Stimulated activated CD4-positive, alpha-beta T cell treated with anti-CD3 and anti-CD28 coated beads, Interleukin-4, amount 100 ng/mL, for 48 hours (primary cell): ENCODE results near the gene ODF2L.

Experiments used
- DNase-seq, 2 donors: peaks; one replicate each; pipeline ENCODE4 v3.0.0-alpha.2; 2020; ENCODE audit warnings: low read depth in 2 of 2

The ODF2L gene

GRCh38 chr1:86395751-86396497 is at the start of gene ODF2L:
ODF2L (minus strand) TSS chr1:86396323; CDS start chr1:86387027, 9,296 bp downstream.
- peak; percentile 76 to 86 for DNase-seq

GRCh38 chr1:86445919-86446318 is 49.8 kb upstream of the ODF2L start:
- no peak for DNase-seq

- no peak for DNase-seq
Measured at GRCh38 chr1:86441997-86442396, 45.9 kb upstream of the ODF2L start.

GRCh38 chr1:86441581-86441980 is 45.5 kb upstream of the ODF2L start:
- DNase-seq = no peak

GRCh38 chr1:86436041-86436440 is 39.9 kb upstream of the ODF2L start:
- no peak for DNase-seq

GRCh38 chr1:86435327-86435726 is 39.2 kb upstream of the ODF2L start:
- DNase-seq = no peak

GRCh38 chr1:86434059-86434458 is 37.9 kb upstream of the ODF2L start:
- no peak for DNase-seq

GRCh38 chr1:86430376-86430775 is 34.3 kb upstream of the ODF2L start:
- DNase-seq = no peak

GRCh38 chr1:86429835-86430234 is 33.7 kb upstream of the ODF2L start:
- DNase-seq = peak in 1 of 2 donors; percentile 3

- no peak for DNase-seq
Measured at GRCh38 chr1:86429122-86429725, 33.1 kb upstream of the ODF2L start.

- no peak for DNase-seq
Measured at GRCh38 chr1:86423873-86424272, 27.8 kb upstream of the ODF2L start, which contains the start of gene CLCA2. CLCA2 (plus strand) TSS chr1:86424171; CDS start chr1:86424248, 77 bp downstream.

GRCh38 chr1:86423473-86423872 is 27.4 kb upstream of the ODF2L start:
- DNase-seq = no peak

- DNase-seq = no peak
Measured at GRCh38 chr1:86421601-86422280, 25.6 kb upstream of the ODF2L start.

- DNase-seq = peak in 1 of 2 donors; percentile 11
Measured at GRCh38 chr1:86419277-86419903, 23.3 kb upstream of the ODF2L start.

- DNase-seq = no peak
Measured at GRCh38 chr1:86416343-86416742, 20.2 kb upstream of the ODF2L start.

GRCh38 chr1:86410879-86411278 is 14.8 kb upstream of the ODF2L start:
- DNase-seq = no peak

- DNase-seq = no peak
Measured at GRCh38 chr1:86409416-86410021, 13.4 kb upstream of the ODF2L start.

- DNase-seq = no peak
Measured at GRCh38 chr1:86396498-86396890, 371 bp upstream of the ODF2L start.

- DNase-seq = no peak
Measured at GRCh38 chr1:86394416-86394815, 1.7 kb downstream of the ODF2L start.

- DNase-seq = no peak
Measured at GRCh38 chr1:86389307-86389706, 6.8 kb downstream of the ODF2L start.

GRCh38 chr1:86388777-86389176 is 7.3 kb downstream of the ODF2L start:
- DNase-seq = no peak
